NCI-H1105 treated with DMSO at 0.1 percent for 48 hours (cell line): ENCODE results near the gene STAP2.
A peak's percentile ranks its signal among the peaks of the same experiment; 100 is the strongest.

Source experiments
- DNase-seq: peaks from one replicate; lab custom pipeline; 2025; lab: John Stamatoyannopoulos, UW

The STAP2 gene

DNA sequence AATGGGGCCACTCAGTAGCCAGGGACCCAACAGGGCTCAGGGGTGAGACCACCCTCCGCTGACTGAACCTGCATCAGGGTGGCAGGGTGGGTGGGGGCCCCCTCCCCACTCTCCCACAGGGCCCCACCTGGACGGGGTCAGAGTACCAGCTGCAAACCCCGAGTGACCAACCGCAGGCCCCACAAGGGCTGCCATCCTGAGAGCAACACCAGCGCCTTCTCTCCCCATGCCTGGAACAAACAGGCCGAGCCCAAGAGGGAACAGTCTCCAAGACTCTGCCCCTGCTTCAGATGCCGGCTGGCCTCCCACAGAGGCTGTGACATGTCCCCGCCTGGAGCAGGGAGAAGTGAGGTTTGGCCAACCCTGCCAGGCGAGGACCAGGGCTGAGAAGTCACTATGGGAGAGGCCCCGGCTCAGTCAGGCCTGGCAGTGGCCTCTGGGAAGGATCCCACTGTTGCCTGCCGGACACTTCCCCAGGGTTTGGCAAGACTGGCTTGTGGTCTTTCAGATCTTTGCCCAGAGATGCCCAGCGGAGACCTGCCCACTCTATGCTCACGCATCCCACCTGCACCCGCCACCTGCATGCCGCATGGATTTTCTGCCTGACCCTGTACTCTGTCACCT, 31.9 kb upstream of the STAP2 start:
- no peak for DNase-seq

DNA sequence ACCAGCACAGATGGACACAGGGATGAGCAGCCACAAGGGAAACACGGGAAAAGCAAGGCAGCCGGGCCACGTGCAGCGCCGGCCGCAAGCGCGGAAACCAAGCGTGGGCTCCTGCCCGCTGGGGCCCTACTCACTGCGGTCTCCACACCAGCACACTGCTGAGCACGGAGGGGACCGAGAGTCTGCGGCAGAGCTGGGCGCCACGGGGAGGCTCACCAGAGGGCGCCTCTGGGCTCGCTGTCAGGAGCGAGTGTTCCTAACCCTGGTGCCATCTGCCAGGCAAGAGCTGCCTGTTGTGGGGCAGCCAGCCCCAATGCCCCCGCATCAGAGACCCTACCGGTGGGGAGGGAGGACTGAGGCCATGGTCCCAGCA, 31.2 kb upstream of the STAP2 start:
- DNase-seq: no peak

DNA sequence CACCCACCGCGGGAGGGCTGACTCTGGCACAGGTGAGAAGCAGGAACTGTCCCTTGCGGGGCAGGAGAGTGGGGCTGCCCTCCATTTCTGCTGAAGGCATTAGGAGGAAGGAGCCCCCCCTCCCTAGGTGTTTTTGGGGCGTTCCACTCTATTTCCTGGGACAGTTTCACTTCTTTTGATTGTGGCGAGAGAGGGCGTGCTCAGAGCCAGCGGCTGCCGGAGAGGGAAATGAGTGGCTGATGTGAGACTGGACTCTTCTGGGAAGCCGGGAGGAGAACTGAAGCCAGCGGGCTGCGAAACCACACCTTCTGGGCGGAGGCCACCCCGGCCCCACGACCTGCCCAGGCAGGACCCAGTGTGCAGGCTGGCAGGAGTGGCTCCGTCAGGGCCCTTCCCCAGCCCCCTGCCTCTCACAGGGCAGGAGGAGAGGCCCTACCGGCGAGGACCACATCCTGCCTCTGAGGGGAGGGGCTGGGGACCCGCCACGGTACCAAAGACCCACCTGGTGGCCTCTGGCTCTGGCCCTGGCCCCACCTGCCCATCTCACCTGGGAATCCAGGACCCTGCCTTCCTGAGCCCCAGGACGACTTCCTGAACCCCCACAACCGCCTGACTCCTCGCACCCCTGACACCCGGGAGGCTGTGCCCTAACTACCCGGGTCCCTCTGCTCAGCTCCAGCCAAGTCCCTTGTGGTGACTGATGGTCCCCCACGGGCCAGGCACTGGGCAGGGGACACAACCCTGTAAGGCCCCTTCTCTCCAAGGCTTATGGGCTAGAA, 30.7 kb upstream of the STAP2 start:
- DNase-seq: peak; percentile 24

DNA sequence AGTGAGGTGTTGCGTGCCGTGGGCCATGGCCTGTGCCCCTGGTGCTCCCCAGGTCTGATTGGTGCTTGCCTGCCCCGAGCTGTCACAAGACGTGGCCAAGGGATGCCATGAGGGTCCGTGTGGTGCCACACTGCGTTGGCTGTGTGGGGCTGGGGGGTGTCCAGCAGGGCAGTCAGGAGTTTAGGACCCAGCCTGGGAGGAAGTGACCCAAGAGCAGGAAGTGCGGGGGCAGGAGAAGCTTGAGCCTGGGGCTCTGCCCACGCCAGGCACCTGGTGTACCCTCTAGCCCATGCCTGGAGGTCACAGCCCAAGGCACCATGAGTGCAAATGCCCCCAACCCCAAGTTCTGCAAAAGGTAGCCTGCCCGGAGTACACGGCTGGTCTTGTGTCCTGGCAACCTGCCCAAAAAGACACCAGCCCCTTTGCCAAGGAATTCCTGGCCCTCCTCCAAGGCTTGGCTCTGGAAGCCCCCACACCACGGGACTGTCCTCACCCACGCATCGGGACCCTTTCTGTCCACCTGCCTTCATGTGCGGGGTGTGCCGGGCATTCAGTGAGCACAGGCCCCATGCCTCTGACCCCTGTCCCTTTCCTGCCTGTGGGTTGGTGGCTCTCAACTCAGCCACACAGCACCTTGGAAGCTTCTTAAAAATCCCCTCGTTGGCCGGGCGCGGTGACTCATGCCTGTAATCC, 29.6 kb upstream of the STAP2 start:
- DNase-seq: peak; percentile 22

DNA sequence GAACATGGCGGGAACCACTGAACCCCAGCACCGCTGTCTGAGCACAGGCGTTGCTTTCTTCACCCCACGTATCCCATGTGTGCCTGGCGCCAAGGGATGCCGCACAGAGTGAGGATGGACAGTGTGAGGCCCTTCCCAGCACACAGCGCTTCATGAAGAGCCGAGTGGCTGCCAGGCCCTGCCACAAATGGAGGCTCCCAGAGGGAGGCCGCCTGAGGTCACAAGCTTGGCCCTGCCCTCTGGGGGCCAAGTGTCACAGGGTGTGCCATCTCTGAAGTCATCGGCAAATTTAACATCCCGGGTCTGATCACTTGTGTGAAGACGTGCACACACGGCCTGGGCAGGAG, 29.1 kb upstream of the STAP2 start:
- no peak for DNase-seq

DNA sequence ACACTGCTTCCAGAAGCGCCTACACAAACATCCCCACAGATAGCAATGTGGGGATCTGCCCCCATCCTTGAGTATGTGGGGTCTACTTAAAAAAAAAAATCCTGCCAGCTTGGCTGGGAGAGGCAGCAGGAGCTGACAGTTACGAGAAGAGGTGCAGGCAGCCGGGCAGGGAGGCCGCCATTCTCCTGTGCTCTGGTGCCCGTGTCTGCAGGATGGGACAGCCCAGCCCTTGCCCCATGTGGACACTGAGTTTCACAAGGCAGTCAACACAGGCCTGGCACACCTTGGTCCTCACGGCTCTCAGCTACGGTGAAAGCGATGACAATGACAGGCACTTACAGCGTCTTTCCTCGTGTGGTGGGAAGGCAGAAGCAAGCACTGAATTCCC, 28.7 kb upstream of the STAP2 start:
- DNase-seq: no peak

DNA sequence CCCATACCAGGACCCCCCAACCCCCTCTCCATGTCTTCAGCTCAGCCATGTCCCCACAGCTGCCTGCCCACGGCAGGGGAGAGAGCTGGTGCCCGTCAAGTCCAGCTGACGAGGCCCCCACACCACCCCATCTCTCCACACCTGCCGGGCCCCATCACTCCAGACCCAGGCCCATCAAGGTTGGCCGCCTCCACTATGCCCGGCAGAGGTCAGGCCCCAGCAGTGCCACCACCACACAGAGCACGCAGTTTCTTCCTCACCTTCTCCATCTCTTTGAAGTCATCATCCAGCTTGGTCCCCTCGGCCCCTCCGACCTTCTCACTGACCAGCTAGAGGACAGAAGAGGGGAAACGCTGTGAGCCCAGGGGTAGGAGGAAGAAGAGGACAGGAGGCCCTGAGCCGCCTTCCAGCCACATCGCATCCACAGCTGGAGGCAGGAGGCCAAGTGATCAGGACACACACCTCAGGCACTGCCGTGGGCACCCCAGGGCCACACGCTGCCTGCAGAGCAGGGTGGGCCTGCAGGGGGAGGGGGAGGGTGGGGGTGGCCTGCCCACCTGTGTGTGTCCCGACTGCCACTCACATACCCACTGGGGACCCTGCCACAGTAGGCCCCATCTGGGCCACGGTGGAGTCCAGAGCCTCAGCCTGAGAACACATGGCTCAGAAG, 28.2 kb upstream of the STAP2 start:
- DNase-seq: no peak

DNA sequence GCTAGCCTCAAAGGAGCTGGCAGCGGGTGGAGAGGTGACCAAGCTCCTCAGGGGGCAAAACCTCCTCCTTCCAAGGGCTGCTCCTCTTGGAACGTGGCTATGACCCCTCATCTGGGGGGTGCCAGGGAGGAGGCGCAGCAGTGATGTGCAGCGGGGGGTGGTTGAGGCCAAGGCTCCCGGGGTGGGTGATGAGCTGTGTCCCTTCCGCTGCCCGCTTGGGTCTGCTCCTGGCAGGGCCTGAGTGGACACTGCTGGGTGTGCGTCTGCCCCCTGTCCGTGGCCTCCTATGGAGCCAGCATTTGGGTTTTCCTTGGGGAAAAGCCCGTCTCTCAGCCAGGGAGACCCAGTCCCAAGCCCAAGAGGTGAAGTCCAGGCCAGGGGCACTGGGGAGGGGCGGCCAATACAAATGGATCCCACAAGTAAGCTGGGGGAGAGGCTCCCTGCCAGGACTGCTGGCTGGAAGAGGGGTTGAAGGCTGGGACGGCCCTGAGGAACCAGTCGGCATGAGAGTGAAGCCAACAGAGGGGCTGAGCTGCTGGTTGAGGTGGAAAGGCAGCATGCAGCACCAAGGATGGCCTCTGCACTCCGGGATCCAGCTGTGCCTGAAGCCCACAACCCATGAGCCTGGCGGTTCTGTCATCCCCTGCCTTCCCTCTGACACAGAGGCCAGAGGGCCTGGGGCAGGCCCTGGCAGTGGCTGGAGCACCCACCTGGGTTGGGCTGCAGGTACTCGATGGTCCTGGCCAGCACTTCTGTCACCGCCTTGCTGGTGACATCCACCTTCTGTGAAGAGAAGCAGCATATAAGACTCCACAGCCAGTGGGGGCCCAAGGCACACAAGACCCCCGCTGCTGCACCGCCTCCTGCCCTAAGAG, 27.4 kb upstream of the STAP2 start:
- DNase-seq: no peak

DNA sequence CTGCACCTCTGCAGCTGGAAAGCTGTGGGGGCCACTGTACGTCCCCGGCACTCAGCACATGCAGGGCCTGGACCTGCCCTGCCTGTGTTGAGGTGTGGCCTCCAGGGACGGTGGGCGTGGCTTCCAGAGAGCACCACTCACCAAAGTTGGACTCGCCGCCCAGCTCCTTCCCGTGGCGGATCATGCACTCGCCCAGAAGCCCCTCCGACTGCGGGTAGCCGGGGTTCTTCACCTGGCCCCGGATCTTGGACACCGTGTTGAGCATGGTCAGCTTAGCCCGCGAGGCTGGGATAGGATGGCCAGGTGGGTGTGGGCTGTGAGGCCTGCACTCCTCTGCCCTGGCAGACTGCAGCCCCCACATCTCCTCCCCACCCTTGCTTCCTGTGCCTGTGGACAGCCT, 26.7 kb upstream of the STAP2 start:
- DNase-seq: no peak

DNA sequence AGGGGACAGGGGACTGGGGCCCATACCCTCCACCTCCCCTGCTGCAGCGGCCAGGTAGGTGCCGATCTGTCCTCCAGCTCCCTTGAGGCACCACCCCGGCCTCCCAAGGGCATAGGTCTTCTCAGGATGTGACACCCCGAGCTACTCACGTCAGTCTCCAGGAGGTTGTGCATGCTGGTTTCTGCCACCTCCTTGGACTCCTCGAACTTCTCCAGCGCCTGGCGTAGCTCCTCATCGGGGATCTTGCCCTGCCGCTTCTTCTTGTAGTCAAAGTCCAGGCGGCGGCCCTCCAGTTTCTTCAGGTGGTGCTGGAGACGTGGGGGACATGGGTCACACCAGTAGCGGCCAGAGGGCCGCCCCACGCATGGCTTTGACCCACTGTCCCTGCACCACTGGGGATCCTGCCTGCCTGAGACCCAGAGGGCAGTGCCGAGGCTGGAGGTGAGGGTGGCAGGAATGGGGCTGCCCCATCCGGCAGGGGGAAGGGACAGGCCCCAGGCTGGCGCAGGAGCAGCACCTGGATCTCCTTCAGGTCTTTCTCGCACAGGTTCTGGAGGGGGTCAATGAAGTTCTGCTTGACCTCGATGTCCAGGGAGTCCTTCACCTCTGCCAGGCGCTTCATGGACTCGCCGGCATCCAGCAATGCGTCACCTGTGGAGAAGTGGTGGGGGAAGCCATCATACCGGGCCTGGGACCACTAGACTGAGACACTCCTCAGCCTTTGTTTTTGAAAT, 25.1 kb upstream of the STAP2 start:
- DNase-seq: no peak

DNA sequence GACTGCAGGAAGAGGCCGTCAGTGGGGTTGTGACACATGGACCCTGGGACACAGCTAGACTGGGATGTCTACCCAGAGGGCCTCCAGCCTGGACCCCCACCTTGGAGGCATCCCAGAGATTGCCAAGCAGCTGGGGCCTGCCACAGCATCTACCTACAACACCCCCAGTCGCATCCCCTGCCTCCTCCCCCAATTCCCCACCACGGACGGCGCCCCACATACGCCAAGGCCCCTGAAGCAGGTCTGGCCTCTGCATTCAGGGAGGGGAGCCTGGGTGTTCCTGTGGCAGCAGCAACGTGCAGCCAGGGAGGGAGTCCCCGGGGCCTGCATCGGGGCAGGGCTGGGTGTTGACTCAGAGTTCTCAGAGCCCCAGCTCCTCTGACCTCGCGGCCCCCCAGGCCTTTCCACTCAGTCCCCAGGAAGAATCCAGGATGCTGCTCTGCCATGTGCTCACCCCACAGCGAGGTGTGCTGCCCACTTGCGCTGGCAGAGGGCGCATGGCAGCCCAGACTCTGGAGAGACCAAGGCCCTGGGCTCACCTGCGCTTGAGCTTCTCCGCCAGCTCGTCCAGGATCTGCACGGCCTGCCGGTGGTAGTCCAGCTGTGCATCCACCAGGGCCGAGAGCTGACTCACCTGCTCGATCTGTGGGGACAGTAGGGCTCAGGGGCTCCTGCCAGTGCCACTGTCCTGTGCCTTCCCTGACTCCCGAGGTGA, 24.4 kb upstream of the STAP2 start:
- DNase-seq: no peak

DNA sequence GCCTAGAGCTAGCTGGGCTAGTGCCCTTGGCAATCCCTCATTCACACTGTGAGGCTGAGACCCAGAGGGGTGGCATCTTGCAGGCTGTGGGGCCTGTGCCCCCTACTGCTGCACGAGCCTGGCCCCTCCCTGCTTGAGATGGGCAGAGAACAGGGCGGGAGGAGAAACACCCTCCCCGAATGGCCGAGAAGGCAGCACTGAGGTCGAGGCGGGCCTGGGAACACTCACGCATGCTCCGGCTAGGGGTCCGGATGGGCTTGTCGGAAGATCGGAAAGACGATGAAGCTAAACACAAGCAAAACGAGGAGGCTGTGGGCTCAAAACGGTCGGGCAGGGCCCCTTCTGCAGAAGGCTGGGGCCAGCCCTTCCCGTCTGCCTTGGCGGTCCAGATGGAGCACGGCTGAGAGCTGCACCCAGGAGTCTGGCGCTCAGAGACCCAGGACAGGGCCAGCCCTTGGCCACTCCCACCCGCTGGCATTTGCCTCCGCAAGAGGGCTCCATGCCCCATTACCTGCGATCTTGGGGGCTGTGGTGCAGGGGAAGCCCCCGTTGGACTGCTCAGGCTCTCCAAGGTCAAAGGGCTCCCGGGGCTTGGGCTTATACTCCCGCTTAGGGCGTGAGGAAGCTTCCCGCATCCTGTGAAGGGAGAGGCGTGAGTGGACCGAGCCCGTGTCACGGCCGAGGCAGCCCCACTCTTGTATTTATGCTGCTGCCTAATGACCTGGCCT, 23.6 kb upstream of the STAP2 start:
- no peak for DNase-seq

DNA sequence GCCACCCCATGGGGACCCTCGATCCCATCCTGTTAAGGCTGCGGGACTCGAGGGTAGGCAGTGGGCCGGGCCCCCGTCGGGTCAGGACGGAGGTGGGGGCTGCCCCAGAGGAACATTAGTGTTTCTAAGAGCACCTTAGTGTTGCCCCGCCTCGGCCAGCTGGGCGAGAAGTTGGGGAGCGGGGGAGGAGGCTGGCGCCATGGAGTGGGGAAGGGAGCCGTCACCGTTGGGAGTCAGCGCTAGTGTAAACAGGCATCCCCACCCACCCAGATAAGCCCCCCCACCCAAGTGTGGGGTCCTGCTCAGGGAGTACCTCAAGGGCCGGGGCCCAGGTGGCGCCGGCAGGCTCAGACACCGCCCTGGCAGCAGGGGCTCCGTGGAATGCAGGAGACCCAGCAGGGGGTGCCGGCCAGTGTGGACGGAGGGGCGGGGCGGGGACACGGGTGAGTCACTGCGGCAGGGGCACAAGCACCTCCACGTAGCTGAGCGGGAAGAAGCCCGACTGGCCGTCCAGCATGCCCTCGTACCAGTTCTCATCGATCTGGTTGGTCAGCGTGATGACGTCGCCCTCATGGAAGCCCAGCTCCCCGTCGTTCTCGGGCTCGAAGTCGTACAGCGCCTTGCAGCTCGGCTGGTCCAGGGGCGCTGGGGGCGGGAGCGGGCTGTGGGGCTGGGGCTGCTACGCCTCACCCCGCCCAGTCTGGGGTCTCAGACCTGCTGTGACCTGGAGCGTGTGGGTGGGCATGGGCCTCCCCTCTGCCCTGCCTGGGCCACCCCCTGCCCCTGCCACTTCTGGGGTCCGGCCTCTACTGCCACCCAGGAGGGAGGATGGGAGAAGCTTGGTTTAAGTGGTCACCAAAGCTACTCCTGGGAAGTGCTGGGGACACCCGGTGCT, 22.8 kb upstream of the STAP2 start:
- no peak for DNase-seq

DNA sequence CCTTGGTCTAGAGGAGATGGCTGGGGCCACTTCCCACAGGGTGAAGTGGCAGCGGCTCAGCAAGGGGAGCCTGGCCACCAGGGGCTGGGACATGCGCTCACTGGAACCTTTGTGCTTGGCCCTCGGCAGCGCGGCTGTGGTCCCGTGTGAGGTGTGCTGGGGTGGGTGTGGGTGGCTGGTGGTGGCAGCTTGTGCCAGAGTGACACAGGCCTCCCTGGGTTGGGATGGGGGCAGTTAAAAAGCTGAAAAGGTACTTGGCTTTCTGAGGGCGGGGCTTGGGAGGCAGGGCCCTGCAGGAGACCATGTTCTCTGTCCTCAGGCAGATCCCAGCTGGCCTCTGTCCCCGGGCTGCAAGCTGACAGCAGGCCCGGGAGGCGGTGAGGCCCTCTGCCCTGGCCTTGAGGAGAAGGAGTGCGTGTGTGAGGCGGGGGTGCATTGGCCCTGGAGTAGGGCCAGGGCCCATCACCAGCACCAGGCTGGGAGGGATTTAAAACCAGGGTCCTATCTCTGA, 22.1 kb upstream of the STAP2 start:
- DNase-seq: no peak

DNA sequence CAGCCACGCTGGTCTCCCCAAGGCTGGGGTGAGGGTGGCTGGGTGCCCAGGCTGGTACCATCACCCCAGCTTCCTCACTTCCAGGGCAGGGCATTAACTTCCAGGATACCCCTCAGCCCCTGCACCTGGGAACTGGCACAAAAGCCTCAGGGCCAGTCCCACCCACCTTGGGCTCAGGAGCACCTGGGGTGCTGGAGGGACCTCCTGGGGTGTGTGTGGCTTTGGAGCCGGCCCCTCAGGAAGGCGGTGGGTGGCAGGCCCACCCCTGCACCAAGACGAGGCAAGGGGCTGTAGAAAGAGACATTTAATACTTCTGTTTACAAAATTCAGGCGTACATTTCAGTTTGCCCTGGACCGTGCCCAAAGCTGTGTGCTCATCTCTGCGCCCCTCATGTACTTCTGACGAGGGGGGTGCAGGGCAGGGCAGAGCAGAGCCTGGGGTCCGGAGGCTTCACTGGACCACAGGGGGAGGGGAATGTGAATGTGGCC, 21.5 kb upstream of the STAP2 start:
- no peak for DNase-seq

DNA sequence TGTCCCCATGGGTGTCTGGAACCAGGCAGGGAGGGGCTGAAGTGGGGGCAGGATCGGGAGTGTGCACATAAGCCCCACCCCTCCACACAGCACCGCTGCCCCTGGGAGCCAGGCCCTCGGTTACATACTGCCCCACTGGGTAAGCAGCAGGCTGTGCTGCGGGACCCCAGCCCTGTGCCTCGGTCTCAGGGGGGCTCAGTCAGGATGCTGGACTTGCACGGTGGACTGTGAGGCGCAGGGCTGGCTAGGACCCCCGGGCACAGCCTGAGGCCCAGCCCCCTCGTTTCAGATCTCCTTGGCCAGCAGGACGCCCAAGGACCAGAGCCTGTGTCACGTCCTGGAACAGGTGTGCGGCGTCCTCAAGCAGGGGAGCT, 21.0 kb upstream of the STAP2 start:
- no peak for DNase-seq

DNA sequence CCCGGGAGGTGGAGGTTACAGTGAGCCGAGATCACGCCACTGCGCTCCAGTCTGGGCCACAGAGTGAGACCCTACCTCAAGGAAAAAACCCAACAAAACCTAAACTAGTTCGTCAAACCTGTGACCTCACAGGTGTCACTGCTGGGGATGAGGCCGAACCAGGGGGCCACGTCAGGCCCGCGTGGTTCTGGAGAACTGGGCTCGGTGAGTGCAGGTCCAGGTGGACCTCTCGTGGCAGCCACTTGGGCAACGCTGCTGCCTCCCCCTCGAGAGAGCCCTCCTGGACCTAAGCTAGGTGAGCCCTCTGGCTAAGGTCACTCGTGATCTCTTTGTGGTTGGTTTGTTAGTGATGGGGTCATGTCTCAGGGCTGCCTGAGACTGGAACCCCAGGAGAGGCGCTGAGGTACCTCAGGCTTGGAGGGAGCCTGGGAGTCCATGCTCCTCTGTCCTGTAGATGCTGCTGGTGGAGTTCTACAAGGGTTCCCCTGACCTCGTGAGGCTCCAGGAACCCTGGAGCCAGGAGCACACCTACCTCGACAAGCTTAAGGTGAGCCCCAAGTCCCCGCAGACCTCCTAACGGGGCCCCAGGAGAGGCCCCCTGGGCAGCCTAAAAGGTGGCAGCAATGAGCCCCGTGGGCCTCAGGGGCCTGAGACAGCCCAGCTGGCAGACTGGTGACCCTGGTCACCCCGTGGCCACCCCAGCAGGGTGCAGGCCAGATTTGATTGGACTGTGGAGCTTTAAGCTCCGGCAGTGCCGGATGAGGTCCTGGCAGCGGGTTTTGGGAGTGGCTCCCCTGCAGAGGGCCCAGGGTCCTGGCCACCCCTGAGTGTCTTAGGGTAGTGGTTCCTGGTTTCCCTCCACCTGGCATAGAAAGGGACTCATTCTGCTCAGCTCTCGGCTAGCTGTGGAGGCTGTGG, 20.3 kb upstream of the STAP2 start:
- no peak for DNase-seq
